ENCODE results near the gene RPS18. TPM values are rescaled to one million over a fixed set of nuclear protein-coding genes. Genes with fewer than 3 reads are reported as not detected.

RPS18 gene
- total RNA-seq, 1 experiment from 2014 or later, result 2,414 TPM

GRCh38 chr6:33314515-33314942 is 42.7 kb downstream of the RPS18 start:
- peak; percentile 77 for DNase-seq (ENCODE audit: low read depth)

GRCh38 chr6:33314943-33315792 is 43.3 kb downstream of the RPS18 start:
- no peak for DNase-seq (ENCODE audit: low read depth)

GRCh38 chr6:33315793-33316602 is 44.1 kb downstream of the RPS18 start:
- no peak for DNase-seq (ENCODE audit: low read depth)

GRCh38 chr6:33316603-33317418 is 44.9 kb downstream of the RPS18 start:
- DNase-seq (ENCODE audit: low read depth), result no peak

- DNase-seq (ENCODE audit: low read depth), result no peak
Observed at GRCh38 chr6:33317419-33317668, 45.5 kb downstream of the RPS18 start.

- peak; percentile 98 for DNase-seq (ENCODE audit: low read depth)
Observed at GRCh38 chr6:33317669-33318425, 46.0 kb downstream of the RPS18 start, which contains the start of gene ZBTB22. ZBTB22 (minus strand) TSS chr6:33317744; CDS start chr6:33316916, 828 bp downstream.

- DNase-seq (ENCODE audit: low read depth), result no peak
Observed at GRCh38 chr6:33318426-33319073, 46.7 kb downstream of the RPS18 start.

GRCh38 chr6:33319939-33320314 is 48.1 kb downstream of the RPS18 start:
- no peak for DNase-seq (ENCODE audit: low read depth)

- DNase-seq (ENCODE audit: low read depth), result peak; percentile 87
Observed at GRCh38 chr6:33320315-33321181, 48.7 kb downstream of the RPS18 start.

- DNase-seq (ENCODE audit: low read depth), result no peak
Observed at GRCh38 chr6:33321227-33321626, 49.4 kb downstream of the RPS18 start.

- no peak for DNase-seq (ENCODE audit: low read depth)
Observed at GRCh38 chr6:33323623-33323948, 51.7 kb downstream of the RPS18 start.

GRCh38 chr6:33324125-33324524 is 52.2 kb downstream of the RPS18 start:
- no peak for DNase-seq (ENCODE audit: low read depth)

Other genes starting within 250 kb of the RPS18 start
- 0.86 and 3.4 TPM in 2 replicates for gene HLA-DPA1, start 198.4 kb upstream of the RPS18 start, total RNA-seq (2014; rRNA removed)
- 1.0 and 3.8 TPM in 2 replicates for gene HLA-DPB1, start 196.1 kb upstream of the RPS18 start, total RNA-seq (2014; rRNA removed)
- 0.96 and 1.1 TPM in 2 replicates for gene COL11A2, start 79.6 kb upstream of the RPS18 start, total RNA-seq (2014; rRNA removed)
- gene RXRB, start 71.4 kb upstream of the RPS18 start, total RNA-seq (2014; rRNA removed), result 17.4 and 23.0 TPM in 2 replicates
- gene SLC39A7, start 71.2 kb upstream of the RPS18 start, total RNA-seq (2014; rRNA removed), result 91.9 and 104 TPM in 2 replicates
- gene HSD17B8, start 67.4 kb upstream of the RPS18 start, total RNA-seq (2014; rRNA removed), result 7.9 and 9.1 TPM in 2 replicates
- gene RING1, start 63.6 kb upstream of the RPS18 start, total RNA-seq (2014; rRNA removed), result 17.4 and 22.2 TPM in 2 replicates
- 40.0 and 51.0 TPM in 2 replicates for gene VPS52, start 199 bp upstream of the RPS18 start, total RNA-seq (2014; rRNA removed)
- 0.06 and 0.19 TPM in 2 replicates for gene B3GALT4, start 5.0 kb downstream of the RPS18 start, total RNA-seq (2014; rRNA removed)
- 83.7 and 98.3 TPM in 2 replicates for gene WDR46, start 17.2 kb downstream of the RPS18 start, total RNA-seq (2014; rRNA removed)
- 67.6 and 82.1 TPM in 2 replicates for gene PFDN6, start 17.5 kb downstream of the RPS18 start, total RNA-seq (2014; rRNA removed)
- 20.6 and 24.4 TPM in 2 replicates for gene RGL2, start 26.9 kb downstream of the RPS18 start, total RNA-seq (2014; rRNA removed)
- 44.9 and 57.9 TPM in 2 replicates for gene TAPBP, start 42.0 kb downstream of the RPS18 start, total RNA-seq (2014; rRNA removed)
- gene ZBTB22, start 45.7 kb downstream of the RPS18 start, total RNA-seq (2014; rRNA removed), result 10.1 and 15.0 TPM in 2 replicates
- gene DAXX, start 50.9 kb downstream of the RPS18 start, total RNA-seq (2014; rRNA removed), result 51.6 and 64.3 TPM in 2 replicates
- gene KIFC1, start 119.7 kb downstream of the RPS18 start, total RNA-seq (2014; rRNA removed), result 97.6 and 98.5 TPM in 2 replicates
- gene PHF1, start 138.9 kb downstream of the RPS18 start, total RNA-seq (2014; rRNA removed), result 39.3 and 49.7 TPM in 2 replicates
- gene CUTA, start 146.0 kb downstream of the RPS18 start, total RNA-seq (2014; rRNA removed), result 230 and 234 TPM in 2 replicates
- gene SYNGAP1, start 148.0 kb downstream of the RPS18 start, total RNA-seq (2014; rRNA removed), result 2.4 and 4.2 TPM in 2 replicates
- gene ZBTB9, start 182.5 kb downstream of the RPS18 start, total RNA-seq (2014; rRNA removed), result 5.5 and 5.7 TPM in 2 replicates

All from LHCN-M2 (cell line).